B cell (primary cell): ENCODE measurements around the gene TRA2A. TPM values are rescaled to one million over a fixed set of nuclear protein-coding genes. Genes with fewer than 3 reads are reported as not detected.
"Not testable (repeated sequence)": the region's sequence is repeated elsewhere in the genome, so short reads cannot be mapped to it uniquely, and the experiment has no call there.

Source experiments
- ATAC-seq: fragments of 200-7000 bp; cut with Tn5 transposase; one replicate; pipeline ENCODE4 v1.10.0; 2021; ENCODE audit warnings: low read depth, mild to moderate bottlenecking, moderate number of reproducible peaks, moderate library complexity
- CTCF ChIA-PET: fragments of 350-600 bp; sonication (Branson Sonifier 250); formaldehyde crosslinking; loops from one replicate; lab custom pipeline; 2021; ENCODE audit warnings: antibody characterized with exemption, inconsistent platforms; lab: Charles Lee
- POLR2A ChIA-PET: fragments of 350-600 bp; sonication (Branson Sonifier 250); formaldehyde crosslinking; loops from one replicate; lab custom pipeline; 2021; ENCODE audit warnings: antibody characterized with exemption; lab: Charles Lee
- DNase-seq: peaks from one replicate; pipeline ENCODE4 v3.0.0; 2013
- H2AFZ ChIP-seq: 2 replicates; pipeline ENCODE4 v1.6.1; 2012; ENCODE audit warnings: mild to moderate bottlenecking, low read depth, low read length; ENCODE audit not compliant: insufficient read depth, poor library complexity, severe bottlenecking
- H3K27ac ChIP-seq, 2 donors: 1 replicate in 1 of 2; 2 replicates in 1 of 2; pipeline ENCODE4 v1.5.1; 2012 to 2013; ENCODE audit warnings: low read length in 2 of 2, mild to moderate bottlenecking in 2 of 2, moderate library complexity in 1 of 2
- H3K27me3 ChIP-seq, 4 experiments: fragments of 200-600 bp in 1 of 4; sonication (generic) in 1 of 4; replicated peaks in 1 of 4; 1 replicate in 2 of 4; 2 replicates in 2 of 4; pipeline versions ENCODE4 v1.6.1 to v1.7.0; 2013 to 2016; ENCODE audit warnings: low read length in 3 of 4, mild to moderate bottlenecking in 2 of 4, mixed read lengths in 1 of 4, moderate library complexity in 1 of 4; ENCODE audit not compliant: insufficient read depth in 4 of 4, control insufficient read depth in 3 of 4; ENCODE audit errors: control extremely low read depth in 1 of 4
- H3K36me3 ChIP-seq, 2 experiments: replicated peaks in 1 of 2; 1 replicate in 1 of 2; 2 replicates in 1 of 2; pipeline versions ENCODE4 v1.6.1 to v1.7.1; 2013; ENCODE audit warnings: low read length in 1 of 2; ENCODE audit not compliant: insufficient read depth in 2 of 2, control insufficient read depth in 1 of 2; ENCODE audit errors: control extremely low read depth in 1 of 2, extremely low read depth in 1 of 2
- H3K4me1 ChIP-seq, 2 donors: fragments of 200-600 bp in 1 of 2; sonication (generic) in 1 of 2; 1 replicate in 1 of 2; 2 replicates in 1 of 2; pipeline versions ENCODE4 v1.5.1 to v1.6.1; 2013 to 2017; ENCODE audit warnings: low read length in 2 of 2; ENCODE audit not compliant: control insufficient read depth in 2 of 2, insufficient read depth in 2 of 2
- H3K4me2 ChIP-seq: replicated peaks from 2 replicates; pipeline ENCODE3; 2012; ENCODE audit warnings: mild to moderate bottlenecking, low read depth, low read length; ENCODE audit not compliant: poor library complexity, severe bottlenecking
- H3K4me3 ChIP-seq, 5 experiments: fragments of 200-600 bp in 1 of 5; sonication (generic) in 1 of 5; 1 replicate in 3 of 5; 2 replicates in 2 of 5; pipeline versions ENCODE4 v1.5.1 to v1.7.0; 2011 to 2016; ENCODE audit warnings: low read length in 4 of 5, mild to moderate bottlenecking in 4 of 5, low read depth in 2 of 5, control low read depth in 1 of 5, moderate library complexity in 1 of 5; ENCODE audit not compliant: insufficient read depth in 1 of 5; ENCODE audit errors: control extremely low read depth in 1 of 5, extremely low read depth in 1 of 5
- H3K79me2 ChIP-seq: fragments of 200-600 bp; sonication (generic); one replicate; pipeline ENCODE4 v1.6.0; 2016; ENCODE audit warnings: low read length; ENCODE audit not compliant: control insufficient read depth, insufficient read depth
- H3K9ac ChIP-seq: fragments of 200-600 bp; sonication (generic); 2 replicates; pipeline ENCODE4 v1.6.1; 2017; ENCODE audit warnings: mild to moderate bottlenecking, low read length, moderate library complexity
- H3K9me3 ChIP-seq, 3 donors: one replicate each; pipeline versions ENCODE4 v1.6.1 to v1.7.1; 2013; ENCODE audit warnings: low read length in 2 of 3; ENCODE audit not compliant: control insufficient read depth in 2 of 3, insufficient read depth in 1 of 3; ENCODE audit errors: control extremely low read depth in 1 of 3
- H4K20me1 ChIP-seq: 2 replicates; pipeline ENCODE4 v1.6.0; 2012; ENCODE audit warnings: mild to moderate bottlenecking, low read length; ENCODE audit not compliant: insufficient read depth, control insufficient read depth, poor library complexity, severe bottlenecking
- H3K27ac Mint-ChIP-seq: one replicate; pipeline ENCODE4 v1.8.0; 2021; ENCODE audit warnings: mixed read lengths
- H3K27me3 Mint-ChIP-seq: one replicate; pipeline ENCODE4 v1.8.0; 2021; ENCODE audit warnings: mixed read lengths
- H3K4me1 Mint-ChIP-seq: one replicate; pipeline ENCODE4 v1.8.0; 2021; ENCODE audit warnings: mixed read lengths
- H3K4me3 Mint-ChIP-seq: one replicate; pipeline ENCODE4 v1.8.0; 2021; ENCODE audit warnings: mixed read lengths
- H3K9me3 Mint-ChIP-seq: one replicate; pipeline ENCODE4 v1.8.0; 2022; ENCODE audit warnings: mixed read lengths; ENCODE audit not compliant: insufficient read depth
- CTCF ChIP-seq: fragments of 200-600 bp; IDR thresholded peaks from one replicate; pipeline ENCODE4 v1.8.0; 2022; ENCODE audit warnings: antibody characterized with exemption, mild to moderate bottlenecking
- EZH2 ChIP-seq: IDR thresholded peaks from 2 replicates; pipeline ENCODE4 v1.6.1; 2012; ENCODE audit warnings: borderline replicate concordance, low read depth, mild to moderate bottlenecking, moderate library complexity, low read length; ENCODE audit not compliant: insufficient read depth, poor library complexity, severe bottlenecking
- WGBS: methylation state at CpG from one replicate; pipeline ENCODE4 v1.1.5; 2013; ENCODE audit warnings: missing lambda C conversion rate; ENCODE audit not compliant: insufficient coverage; 5-methylcytosine and 5-hydroxymethylcytosine counted together
- intact Hi-C: fragments of 100-400 bp; cut with micrococcal nuclease; formaldehyde crosslinking; loops from one replicate; pipeline ENCODE4 v1.10.0; 2022
- polyA plus RNA-seq: library from polyadenylated mRNA; depleted of rRNA; stranded (reverse); fragments of >200 nt; gene quantifications from 2 replicates; pipeline ENCODE4 v1.2.3, GENCODE V29; 2012
- total RNA-seq, 2 donors: library from RNA; stranded (reverse); fragments of 120-200 nt in 1 of 2; gene quantifications; 1 replicate in 1 of 2; 2 replicates in 1 of 2; pipeline versions ENCODE4 v1.2.3 to v1.2.4, GENCODE V29; 2013 to 2022

TRA2A gene
- total and polyA plus RNA-seq, 2 donors (not counting 1 experiment from before 2014, with no cell fraction given): 107 to 173 TPM

GRCh38 chr7:23529262-23529859 is 2.4 kb downstream of the TRA2A start:
- DNase-seq (no peak), ATAC-seq (no peak)
- intact Hi-C loops: no loop called here
- peak overlapping the region; percentile 99 for H3K4me3 Mint-ChIP-seq
- H3K4me1 Mint-ChIP-seq: peaks cover 62% of the 10 kb centered on the region
- H4K20me1 ChIP-seq: peaks cover 58% of the 10 kb centered on the region
- H3K27ac ChIP-seq: peak overlapping the region; percentile 97 to 99
- no peak overlapping the region for H2AFZ ChIP-seq
- ChIA-PET POLR2A (interaction anchor here (0.7 kb wide), 2 partner anchors 172 to 184 kb away, joined by 3 to 5 read pairs; no protein-coding TSS in a partner anchor), CTCF (interaction anchor here (0.7 to 1.4 kb wide), 5 partner anchors 9 to 257 kb away, joined by 3 to 5 read pairs (median 4); no protein-coding TSS in a partner anchor)
- H3K36me3 ChIP-seq: no peaks in the 10 kb centered on the region
- no peaks in the 10 kb centered on the region for H3K9me3 Mint-ChIP-seq
- peaks cover 88% of the 10 kb centered on the region for H3K79me2 ChIP-seq
- H3K4me1 ChIP-seq: peaks cover 34 to 43% of the 10 kb centered on the region in 2 donors
- peak overlapping the region; percentile 91 for H3K4me2 ChIP-seq
- H3K9me3 ChIP-seq: no peaks in the 10 kb centered on the region
- H3K4me3 ChIP-seq: peak overlapping the region in 1 of 5 experiments; percentile 99
- H3K27me3 Mint-ChIP-seq: no peaks in the 10 kb centered on the region
- H3K27ac Mint-ChIP-seq: peak overlapping the region; percentile 15
- WGBS: 86% methylated on average over 16 of the region's 18 CpGs
- peak overlapping the region; percentile 99 for H3K9ac ChIP-seq
- TF ChIP-seq EZH2: no peak
- no peak for TF ChIP-seq CTCF
- H3K27me3 ChIP-seq: no peaks in the 10 kb centered on the region

GRCh38 chr7:23525611-23526010 is 6.2 kb downstream of the TRA2A start:
- H3K27ac Mint-ChIP-seq: not testable (repeated sequence)

More at GRCh38 chr7:23525611-23526010, 6.2 kb downstream of the TRA2A start:
- CTCF ChIA-PET: interaction anchor here (1.2 kb wide), 1 partner anchor 21 kb away, joined by 4 read pairs; no protein-coding TSS in a partner anchor
- intact Hi-C loops, H3K27me3 Mint-ChIP-seq, ATAC-seq, H3K9me3 ChIP-seq, H3K4me2 ChIP-seq, DNase-seq, H3K27me3 ChIP-seq, H3K9ac ChIP-seq, H3K4me3 Mint-ChIP-seq, H3K27ac ChIP-seq, POLR2A ChIA-PET, H2AFZ ChIP-seq, H3K4me3 ChIP-seq, H3K9me3 Mint-ChIP-seq: not testable (repeated sequence)
- Histone ChIP-seq H3K79me2 (peaks cover 100% of the 10 kb centered on the region), H3K4me1 (peaks cover 23 to 48% of the 10 kb centered on the region in 2 donors), H4K20me1 (peaks cover 95% of the 10 kb centered on the region), H3K36me3 (peaks cover 2 to 17% of the 10 kb centered on the region in 2 experiments)
- H3K4me1 Mint-ChIP-seq: peaks cover 69% of the 10 kb centered on the region
- 90% methylated on average over 2 of the region's 7 CpGs for WGBS
